B cell (primary cell): ENCODE measurements around the gene ZNF727. TPM values are rescaled to one million over a fixed set of nuclear protein-coding genes. Genes with fewer than 3 reads are reported as not detected.

ENCODE experiments used
- ATAC-seq: fragments of 200-7000 bp; cut with Tn5 transposase; one replicate; pipeline ENCODE4 v1.10.0; 2021; ENCODE audit warnings: low read depth, mild to moderate bottlenecking, moderate number of reproducible peaks, moderate library complexity
- CTCF ChIA-PET: fragments of 350-600 bp; sonication (Branson Sonifier 250); formaldehyde crosslinking; loops from one replicate; lab custom pipeline; 2021; ENCODE audit warnings: antibody characterized with exemption, inconsistent platforms; lab: Charles Lee
- POLR2A ChIA-PET: fragments of 350-600 bp; sonication (Branson Sonifier 250); formaldehyde crosslinking; loops from one replicate; lab custom pipeline; 2021; ENCODE audit warnings: antibody characterized with exemption; lab: Charles Lee
- DNase-seq: peaks from one replicate; pipeline ENCODE4 v3.0.0; 2013
- H2AFZ ChIP-seq: 2 replicates; pipeline ENCODE4 v1.6.1; 2012; ENCODE audit warnings: mild to moderate bottlenecking, low read depth, low read length; ENCODE audit not compliant: insufficient read depth, poor library complexity, severe bottlenecking
- H3K27ac ChIP-seq, 2 donors: 1 replicate in 1 of 2; 2 replicates in 1 of 2; pipeline ENCODE4 v1.5.1; 2012 to 2013; ENCODE audit warnings: low read length in 2 of 2, mild to moderate bottlenecking in 2 of 2, moderate library complexity in 1 of 2
- H3K27me3 ChIP-seq, 4 experiments: fragments of 200-600 bp in 1 of 4; sonication (generic) in 1 of 4; replicated peaks in 1 of 4; 1 replicate in 2 of 4; 2 replicates in 2 of 4; pipeline versions ENCODE4 v1.6.1 to v1.7.0; 2013 to 2016; ENCODE audit warnings: low read length in 3 of 4, mild to moderate bottlenecking in 2 of 4, mixed read lengths in 1 of 4, moderate library complexity in 1 of 4; ENCODE audit not compliant: insufficient read depth in 4 of 4, control insufficient read depth in 3 of 4; ENCODE audit errors: control extremely low read depth in 1 of 4
- H3K36me3 ChIP-seq, 2 experiments: replicated peaks in 1 of 2; 1 replicate in 1 of 2; 2 replicates in 1 of 2; pipeline versions ENCODE4 v1.6.1 to v1.7.1; 2013; ENCODE audit warnings: low read length in 1 of 2; ENCODE audit not compliant: insufficient read depth in 2 of 2, control insufficient read depth in 1 of 2; ENCODE audit errors: control extremely low read depth in 1 of 2, extremely low read depth in 1 of 2
- H3K4me1 ChIP-seq, 2 donors: fragments of 200-600 bp in 1 of 2; sonication (generic) in 1 of 2; 1 replicate in 1 of 2; 2 replicates in 1 of 2; pipeline versions ENCODE4 v1.5.1 to v1.6.1; 2013 to 2017; ENCODE audit warnings: low read length in 2 of 2; ENCODE audit not compliant: control insufficient read depth in 2 of 2, insufficient read depth in 2 of 2
- H3K4me2 ChIP-seq: replicated peaks from 2 replicates; pipeline ENCODE3; 2012; ENCODE audit warnings: mild to moderate bottlenecking, low read depth, low read length; ENCODE audit not compliant: poor library complexity, severe bottlenecking
- H3K4me3 ChIP-seq, 5 experiments: fragments of 200-600 bp in 1 of 5; sonication (generic) in 1 of 5; 1 replicate in 3 of 5; 2 replicates in 2 of 5; pipeline versions ENCODE4 v1.5.1 to v1.7.0; 2011 to 2016; ENCODE audit warnings: low read length in 4 of 5, mild to moderate bottlenecking in 4 of 5, low read depth in 2 of 5, control low read depth in 1 of 5, moderate library complexity in 1 of 5; ENCODE audit not compliant: insufficient read depth in 1 of 5; ENCODE audit errors: control extremely low read depth in 1 of 5, extremely low read depth in 1 of 5
- H3K79me2 ChIP-seq: fragments of 200-600 bp; sonication (generic); one replicate; pipeline ENCODE4 v1.6.0; 2016; ENCODE audit warnings: low read length; ENCODE audit not compliant: control insufficient read depth, insufficient read depth
- H3K9ac ChIP-seq: fragments of 200-600 bp; sonication (generic); 2 replicates; pipeline ENCODE4 v1.6.1; 2017; ENCODE audit warnings: mild to moderate bottlenecking, low read length, moderate library complexity
- H3K9me3 ChIP-seq, 3 donors: one replicate each; pipeline versions ENCODE4 v1.6.1 to v1.7.1; 2013; ENCODE audit warnings: low read length in 2 of 3; ENCODE audit not compliant: control insufficient read depth in 2 of 3, insufficient read depth in 1 of 3; ENCODE audit errors: control extremely low read depth in 1 of 3
- H4K20me1 ChIP-seq: 2 replicates; pipeline ENCODE4 v1.6.0; 2012; ENCODE audit warnings: mild to moderate bottlenecking, low read length; ENCODE audit not compliant: insufficient read depth, control insufficient read depth, poor library complexity, severe bottlenecking
- H3K27ac Mint-ChIP-seq: one replicate; pipeline ENCODE4 v1.8.0; 2021; ENCODE audit warnings: mixed read lengths
- H3K27me3 Mint-ChIP-seq: one replicate; pipeline ENCODE4 v1.8.0; 2021; ENCODE audit warnings: mixed read lengths
- H3K4me1 Mint-ChIP-seq: one replicate; pipeline ENCODE4 v1.8.0; 2021; ENCODE audit warnings: mixed read lengths
- H3K4me3 Mint-ChIP-seq: one replicate; pipeline ENCODE4 v1.8.0; 2021; ENCODE audit warnings: mixed read lengths
- H3K9me3 Mint-ChIP-seq: one replicate; pipeline ENCODE4 v1.8.0; 2022; ENCODE audit warnings: mixed read lengths; ENCODE audit not compliant: insufficient read depth
- CTCF ChIP-seq: fragments of 200-600 bp; IDR thresholded peaks from one replicate; pipeline ENCODE4 v1.8.0; 2022; ENCODE audit warnings: antibody characterized with exemption, mild to moderate bottlenecking
- EZH2 ChIP-seq: IDR thresholded peaks from 2 replicates; pipeline ENCODE4 v1.6.1; 2012; ENCODE audit warnings: borderline replicate concordance, low read depth, mild to moderate bottlenecking, moderate library complexity, low read length; ENCODE audit not compliant: insufficient read depth, poor library complexity, severe bottlenecking
- WGBS: methylation state at CpG from one replicate; pipeline ENCODE4 v1.1.5; 2013; ENCODE audit warnings: missing lambda C conversion rate; ENCODE audit not compliant: insufficient coverage; 5-methylcytosine and 5-hydroxymethylcytosine counted together
- intact Hi-C: fragments of 100-400 bp; cut with micrococcal nuclease; formaldehyde crosslinking; loops from one replicate; pipeline ENCODE4 v1.10.0; 2022
- polyA plus RNA-seq: library from polyadenylated mRNA; depleted of rRNA; stranded (reverse); fragments of >200 nt; gene quantifications from 2 replicates; pipeline ENCODE4 v1.2.3, GENCODE V29; 2012
- total RNA-seq, 2 donors: library from RNA; stranded (reverse); fragments of 120-200 nt in 1 of 2; gene quantifications; 1 replicate in 1 of 2; 2 replicates in 1 of 2; pipeline versions ENCODE4 v1.2.3 to v1.2.4, GENCODE V29; 2013 to 2022

ZNF727 gene
- total and polyA plus RNA-seq, 2 donors (not counting 1 experiment from before 2014, with no cell fraction given), result 0.55 to 1.2 TPM

- Mint-ChIP-seq H3K27me3 (no peaks in the 10 kb centered on the region), H3K9me3 (peaks cover 30% of the 10 kb centered on the region), H3K4me3 (no peak overlapping the region), H3K4me1 (no peaks in the 10 kb centered on the region), H3K27ac (no peak overlapping the region)
- H3K4me1 ChIP-seq, result no peaks in the 10 kb centered on the region
- H3K9ac ChIP-seq, result no peak overlapping the region
- no peak for TF ChIP-seq EZH2
- TF ChIP-seq CTCF, result no peak
- DNase-seq (no peak), ATAC-seq (no peak)
- H2AFZ ChIP-seq, result no peak overlapping the region
- ChIA-PET POLR2A (no interaction called here), CTCF (no interaction called here)
- no peak overlapping the region for H3K4me2 ChIP-seq
- intact Hi-C loops, result no loop called here
- H4K20me1 ChIP-seq, result no peaks in the 10 kb centered on the region
- no peaks in the 10 kb centered on the region for H3K79me2 ChIP-seq
- no peaks in the 10 kb centered on the region for H3K27me3 ChIP-seq
- no peak overlapping the region for H3K4me3 ChIP-seq
- H3K27ac ChIP-seq, result no peak overlapping the region
- 96% methylated on average over 2 of the region's 3 CpGs for WGBS
- H3K9me3 ChIP-seq, result peaks cover 0 to 57% (median 15%) of the 10 kb centered on the region in 3 donors
- H3K36me3 ChIP-seq, result no peaks in the 10 kb centered on the region
Measured at GRCh38 chr7:64035388-64035787, 9.8 kb upstream of the ZNF727 start.

GRCh38 chr7:64037095-64037494 lies 8.1 kb upstream of the ZNF727 start:
- Histone ChIP-seq H3K79me2 (no peaks in the 10 kb centered on the region), H2AFZ (no peak overlapping the region), H3K27me3 (no peaks in the 10 kb centered on the region), H3K27ac (no peak overlapping the region), H4K20me1 (no peaks in the 10 kb centered on the region), H3K9ac (no peak overlapping the region), H3K9me3 (peaks cover 0 to 62% (median 15%) of the 10 kb centered on the region in 3 donors), H3K36me3 (no peaks in the 10 kb centered on the region), H3K4me3 (no peak overlapping the region), H3K4me2 (no peak overlapping the region), H3K4me1 (no peaks in the 10 kb centered on the region)
- Mint-ChIP-seq H3K27ac (no peak overlapping the region), H3K27me3 (no peaks in the 10 kb centered on the region), H3K4me3 (no peak overlapping the region), H3K9me3 (peaks cover 22% of the 10 kb centered on the region), H3K4me1 (no peaks in the 10 kb centered on the region)
- intact Hi-C loops, result no loop called here
- TF ChIP-seq CTCF (no peak), EZH2 (no peak)
- DNase-seq, result no peak
- CTCF ChIA-PET, result no interaction called here
- no peak for ATAC-seq
- 49% methylated on average over 20 of the region's 21 CpGs for WGBS
- POLR2A ChIA-PET, result no interaction called here
